ENCODE measurements around the gene RASAL1.

RASAL1 gene

DNA sequence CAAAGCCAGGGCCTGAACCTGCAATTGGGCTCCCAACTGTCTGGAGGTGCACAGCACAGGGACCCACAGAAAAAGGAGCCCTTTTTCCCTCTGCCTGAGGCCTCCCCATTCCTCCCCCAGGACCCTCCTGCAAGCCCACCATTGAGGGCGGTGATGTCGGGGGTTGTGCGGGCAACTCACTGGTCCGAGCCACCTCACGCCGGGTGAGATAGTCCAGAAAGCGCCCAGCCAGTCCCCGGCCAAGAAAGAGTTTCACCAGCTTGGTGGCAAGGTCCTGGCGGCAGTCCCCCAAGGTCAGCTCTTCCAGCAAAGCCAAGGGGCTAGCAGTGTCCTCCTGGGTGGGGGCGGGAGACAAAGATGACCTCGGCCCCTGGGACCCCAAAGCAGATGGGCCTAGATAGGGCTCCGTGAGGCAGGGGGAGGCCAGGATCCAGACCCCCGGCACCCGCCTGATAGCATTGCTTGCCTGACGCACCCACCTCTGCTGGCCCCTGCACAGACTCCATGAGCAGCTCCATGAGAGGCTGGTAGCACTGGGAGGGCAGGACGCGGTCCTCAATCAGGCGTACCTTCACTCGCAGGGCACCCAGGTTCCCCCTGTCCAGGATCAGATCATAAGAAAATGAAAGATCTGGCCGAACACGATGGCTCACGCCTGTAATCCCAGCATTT lies 20.0 kb downstream of the RASAL1 start:
- H3K4me3 ChIP-seq (ENCODE audit: low read depth, low read length) = no peak overlapping the region
- TF ChIP-seq, protein P1, sequence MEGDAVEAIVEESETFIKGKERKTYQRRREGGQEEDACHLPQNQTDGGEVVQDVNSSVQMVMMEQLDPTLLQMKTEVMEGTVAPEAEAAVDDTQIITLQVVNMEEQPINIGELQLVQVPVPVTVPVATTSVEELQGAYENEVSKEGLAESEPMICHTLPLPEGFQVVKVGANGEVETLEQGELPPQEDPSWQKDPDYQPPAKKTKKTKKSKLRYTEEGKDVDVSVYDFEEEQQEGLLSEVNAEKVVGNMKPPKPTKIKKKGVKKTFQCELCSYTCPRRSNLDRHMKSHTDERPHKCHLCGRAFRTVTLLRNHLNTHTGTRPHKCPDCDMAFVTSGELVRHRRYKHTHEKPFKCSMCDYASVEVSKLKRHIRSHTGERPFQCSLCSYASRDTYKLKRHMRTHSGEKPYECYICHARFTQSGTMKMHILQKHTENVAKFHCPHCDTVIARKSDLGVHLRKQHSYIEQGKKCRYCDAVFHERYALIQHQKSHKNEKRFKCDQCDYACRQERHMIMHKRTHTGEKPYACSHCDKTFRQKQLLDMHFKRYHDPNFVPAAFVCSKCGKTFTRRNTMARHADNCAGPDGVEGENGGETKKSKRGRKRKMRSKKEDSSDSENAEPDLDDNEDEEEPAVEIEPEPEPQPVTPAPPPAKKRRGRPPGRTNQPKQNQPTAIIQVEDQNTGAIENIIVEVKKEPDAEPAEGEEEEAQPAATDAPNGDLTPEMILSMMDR (IDR thresholded peaks at IDR 0.05; ENCODE audit: low read depth, low read length) = no peak

DNA sequence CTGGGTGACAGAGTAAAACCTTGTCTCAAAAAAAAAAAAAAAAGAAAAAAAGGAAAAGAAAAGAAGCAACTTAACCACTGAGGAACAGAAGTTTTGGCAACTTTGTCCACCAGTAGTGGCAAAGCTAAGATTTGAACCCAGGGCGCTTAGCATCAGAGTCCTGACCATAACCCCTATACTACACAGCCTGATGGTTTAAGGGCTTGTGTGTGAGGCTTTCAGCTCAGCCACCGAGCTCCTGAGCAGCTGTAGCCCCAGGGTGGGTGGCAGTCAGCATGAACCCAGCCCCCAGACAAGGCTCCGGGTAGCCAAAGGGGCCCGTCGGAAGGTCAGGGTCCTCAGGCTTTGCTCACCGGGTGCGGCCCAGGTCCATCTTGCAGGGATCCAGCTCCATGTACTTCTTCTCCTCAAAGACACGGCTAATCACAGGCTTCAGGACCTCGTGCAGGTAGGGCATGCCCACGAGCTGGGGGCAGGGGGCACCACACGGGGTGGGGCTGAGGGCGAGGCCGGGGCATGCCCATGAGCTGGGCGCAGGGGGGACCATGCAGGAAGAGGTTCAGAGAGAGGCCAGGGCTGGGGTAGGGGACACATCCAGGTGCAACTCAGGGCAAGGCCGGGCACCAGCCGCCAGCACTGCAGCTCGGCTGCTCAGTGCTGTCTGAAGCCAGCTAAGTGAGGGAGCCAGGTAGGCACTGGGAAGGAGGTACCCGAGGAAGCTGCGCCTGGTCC lies 20.9 kb downstream of the RASAL1 start:
- H3K4me3 ChIP-seq (ENCODE audit: low read depth, low read length) = no peak overlapping the region
- TF ChIP-seq, protein P1 (IDR thresholded peaks at IDR 0.05; ENCODE audit: low read depth, low read length) = no peak

DNA sequence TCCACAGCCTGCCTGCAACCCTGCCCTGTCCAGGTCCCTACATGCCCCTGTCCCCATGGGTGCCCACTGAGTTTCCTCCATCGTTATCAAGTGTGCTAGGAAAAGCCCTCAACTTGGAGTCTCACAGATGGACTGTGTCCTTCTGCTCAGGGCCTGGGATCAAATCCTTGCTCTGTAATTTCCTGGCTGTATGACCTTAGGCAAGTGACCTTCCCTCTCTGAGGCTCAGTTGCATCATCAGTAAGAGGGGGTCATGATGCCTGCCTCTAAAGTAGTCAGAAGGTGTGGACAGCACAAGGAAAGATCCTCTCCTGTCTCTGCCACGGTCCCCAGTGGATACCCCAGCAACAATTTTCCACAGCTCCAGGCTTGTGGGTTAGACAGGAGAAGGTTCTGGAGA lies 22.2 kb downstream of the RASAL1 start:
- TF ChIP-seq, protein P1 (IDR thresholded peaks at IDR 0.05; ENCODE audit: low read depth, low read length) = no peak
- H3K4me3 ChIP-seq (ENCODE audit: low read depth, low read length) = no peak overlapping the region

DNA sequence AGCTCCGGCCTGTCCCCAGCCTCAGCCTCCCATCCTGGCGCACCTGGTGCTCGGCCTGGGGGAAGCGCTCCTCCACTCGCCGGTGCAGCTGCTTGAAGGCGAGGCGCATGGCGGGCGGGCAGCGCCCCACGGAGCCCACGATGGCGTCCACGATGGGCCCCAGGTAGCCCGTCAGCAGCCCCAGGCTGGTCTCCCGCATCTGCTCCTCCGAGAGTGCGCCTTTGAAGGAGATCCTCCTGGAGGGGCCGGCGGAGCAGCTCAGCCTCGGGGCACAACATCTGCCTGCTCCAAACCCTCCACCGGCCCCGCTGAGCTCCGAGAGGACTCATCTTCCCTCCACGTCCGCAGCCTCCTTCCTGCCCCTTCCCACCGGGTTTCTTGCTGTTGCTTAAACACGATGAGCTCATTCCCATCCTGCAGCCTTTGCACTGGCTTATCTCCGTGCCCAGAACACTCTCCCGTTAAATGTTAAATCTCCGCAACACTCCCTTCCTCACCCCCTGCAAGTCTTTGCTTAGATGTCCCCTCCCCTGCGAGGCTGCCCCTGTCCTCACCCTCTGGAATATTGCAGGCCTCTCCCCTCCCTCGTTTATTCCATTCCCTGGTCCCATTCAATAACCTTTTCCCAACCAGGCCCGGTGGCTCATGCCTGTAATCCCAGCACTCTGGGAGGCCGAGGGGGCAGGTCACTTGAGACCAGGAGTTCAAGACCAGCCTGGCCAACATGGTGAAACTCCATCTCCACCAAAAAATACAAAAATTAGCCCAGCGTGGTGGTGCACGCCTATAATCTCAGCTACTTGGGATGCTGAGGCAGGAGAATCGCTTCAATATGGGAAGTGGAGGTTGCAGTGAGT lies 23.3 kb downstream of the RASAL1 start:
- TF ChIP-seq, protein P1 (IDR thresholded peaks at IDR 0.05; ENCODE audit: low read depth, low read length) = no peak
- no peak overlapping the region for H3K4me3 ChIP-seq (ENCODE audit: low read depth, low read length)

DNA sequence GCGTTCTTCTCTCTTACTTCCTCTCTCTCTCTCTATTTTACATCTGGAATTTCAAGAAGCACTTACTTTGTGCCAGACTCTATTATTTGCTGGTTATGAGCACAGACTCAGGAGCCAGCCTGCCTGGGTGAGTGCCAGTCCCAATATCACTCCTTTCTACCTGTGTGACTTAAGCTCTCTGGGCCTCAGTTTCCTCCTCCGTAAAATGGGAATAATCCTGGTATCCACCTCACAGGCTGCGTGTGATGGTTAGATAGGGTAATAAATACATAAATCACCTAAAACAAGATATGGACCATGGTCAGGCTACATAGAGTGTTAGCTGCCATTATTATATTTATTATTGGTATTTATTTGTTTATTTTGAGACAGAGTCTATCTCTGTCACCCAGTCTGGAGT lies 24.3 kb downstream of the RASAL1 start:
- no peak overlapping the region for H3K4me3 ChIP-seq (ENCODE audit: low read depth, low read length)
- TF ChIP-seq, protein P1 (IDR thresholded peaks at IDR 0.05; ENCODE audit: low read depth, low read length) = no peak

DNA sequence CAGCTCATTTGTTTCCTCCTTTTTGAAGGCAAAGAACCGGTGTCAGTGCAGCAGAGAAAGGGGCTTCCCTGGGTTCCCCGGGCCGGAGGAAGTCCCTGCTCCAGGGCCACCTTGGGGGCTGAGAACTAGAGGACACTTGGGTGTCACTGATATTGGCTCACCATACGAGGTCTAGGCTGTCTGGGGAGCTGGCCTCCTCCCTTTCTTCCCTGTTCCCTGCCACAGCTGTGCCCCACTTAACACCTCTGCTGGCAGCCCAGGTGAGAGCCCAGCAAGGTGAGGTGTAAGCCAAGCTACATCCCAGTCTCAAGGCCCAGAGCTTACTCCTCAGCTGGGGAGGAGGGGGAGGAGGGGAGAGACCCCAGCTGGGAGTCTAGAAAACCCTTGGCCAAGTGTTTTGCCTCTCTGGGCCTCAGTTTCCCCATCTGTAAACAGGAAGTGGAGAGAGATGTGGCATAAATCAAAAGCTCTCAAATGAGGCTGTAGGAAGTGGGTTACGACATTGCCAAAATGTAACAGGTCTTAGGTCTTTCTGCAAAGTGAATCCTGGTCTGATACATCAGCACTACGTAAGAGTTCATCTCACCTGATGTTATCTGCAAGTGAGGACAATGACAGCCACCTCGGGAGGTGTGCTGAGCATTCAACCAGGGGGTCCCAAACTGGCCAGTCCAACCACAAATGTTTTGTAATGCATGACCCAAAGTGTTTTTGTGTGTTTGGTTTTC lies 25.5 kb downstream of the RASAL1 start:
- H3K4me3 ChIP-seq (ENCODE audit: low read depth, low read length) = no peak overlapping the region
- TF ChIP-seq, protein P1 (IDR thresholded peaks at IDR 0.05; ENCODE audit: low read depth, low read length) = no peak

Measured in WI38 (cell line).